ENCODE data around the gene RITA1.
A peak's percentile ranks its signal among the peaks of the same experiment; 100 is the strongest.
"Not testable (repeated sequence)": the region's sequence is repeated elsewhere in the genome, so short reads cannot be mapped to it uniquely, and the experiment has no call there.

The RITA1 gene

DNA sequence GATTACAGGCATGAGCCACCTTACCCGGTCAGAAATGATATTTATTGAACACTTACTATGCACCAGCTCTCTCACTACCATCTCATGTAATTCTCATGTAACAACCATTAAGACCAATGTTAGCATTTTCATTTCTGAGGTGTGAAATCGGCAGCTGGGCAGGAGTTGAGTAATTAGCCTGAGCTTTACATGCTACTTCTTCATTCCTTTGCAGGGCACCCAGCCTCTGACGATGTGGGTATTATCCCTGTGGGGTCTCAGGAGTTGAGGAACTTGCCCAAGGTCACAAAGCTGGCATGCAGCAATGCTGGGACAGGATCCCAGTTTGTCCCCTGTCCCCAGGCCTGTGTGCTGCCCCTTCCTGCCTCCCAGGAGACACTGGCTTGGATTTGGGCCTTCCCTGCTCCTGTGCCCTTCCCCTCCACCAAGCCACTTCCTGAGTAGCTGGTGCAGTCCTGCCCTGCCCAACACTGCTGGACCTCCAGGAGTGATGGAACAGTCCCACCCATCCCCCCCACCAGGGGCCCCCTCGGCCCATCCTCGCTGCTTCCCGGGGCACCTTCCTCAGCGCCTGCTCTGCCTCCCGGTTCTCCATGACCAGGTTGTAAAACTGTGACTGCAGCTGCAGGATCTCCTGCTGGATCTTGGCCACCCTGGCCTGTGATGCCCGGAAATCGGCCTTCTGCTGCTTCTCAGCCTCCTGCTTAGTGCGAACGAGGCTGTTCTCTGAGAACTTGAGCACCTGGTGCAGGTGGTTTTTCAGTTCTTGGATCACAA is 14.7 kb downstream of the RITA1 start:
- TF ChIP-seq YY1 (IDR thresholded peaks at IDR 0.05; ENCODE audit: insufficient read depth, insufficient read length) (no peak), SUZ12 (IDR thresholded peaks at IDR 0.05; ENCODE audit: extremely low read depth, insufficient read depth, insufficient read length) (no peak), ZNF274 (IDR thresholded peaks at IDR 0.05; ENCODE audit: low read depth, low read length) (no peak)
- no peaks in the 10 kb centered on the region for H3K27me3 ChIP-seq (ENCODE audit: insufficient read depth, insufficient read length)
- H3K9me3 ChIP-seq (ENCODE audit: insufficient read depth, low read length): no peaks in the 10 kb centered on the region
- no peak overlapping the region for H3K4me3 ChIP-seq (ENCODE audit: insufficient read length, low read depth)
- H3K9ac ChIP-seq (ENCODE audit: insufficient read length, low read depth): no peak overlapping the region
- peaks cover 11% of the 10 kb centered on the region for H3K4me1 ChIP-seq (ENCODE audit: insufficient read depth, insufficient read length)
- peaks cover 7% of the 10 kb centered on the region for H3K36me3 ChIP-seq (ENCODE audit: insufficient read depth, insufficient read length, low read length)
- no peak for DNase-seq (ENCODE audit: low read depth, low spot score)

DNA sequence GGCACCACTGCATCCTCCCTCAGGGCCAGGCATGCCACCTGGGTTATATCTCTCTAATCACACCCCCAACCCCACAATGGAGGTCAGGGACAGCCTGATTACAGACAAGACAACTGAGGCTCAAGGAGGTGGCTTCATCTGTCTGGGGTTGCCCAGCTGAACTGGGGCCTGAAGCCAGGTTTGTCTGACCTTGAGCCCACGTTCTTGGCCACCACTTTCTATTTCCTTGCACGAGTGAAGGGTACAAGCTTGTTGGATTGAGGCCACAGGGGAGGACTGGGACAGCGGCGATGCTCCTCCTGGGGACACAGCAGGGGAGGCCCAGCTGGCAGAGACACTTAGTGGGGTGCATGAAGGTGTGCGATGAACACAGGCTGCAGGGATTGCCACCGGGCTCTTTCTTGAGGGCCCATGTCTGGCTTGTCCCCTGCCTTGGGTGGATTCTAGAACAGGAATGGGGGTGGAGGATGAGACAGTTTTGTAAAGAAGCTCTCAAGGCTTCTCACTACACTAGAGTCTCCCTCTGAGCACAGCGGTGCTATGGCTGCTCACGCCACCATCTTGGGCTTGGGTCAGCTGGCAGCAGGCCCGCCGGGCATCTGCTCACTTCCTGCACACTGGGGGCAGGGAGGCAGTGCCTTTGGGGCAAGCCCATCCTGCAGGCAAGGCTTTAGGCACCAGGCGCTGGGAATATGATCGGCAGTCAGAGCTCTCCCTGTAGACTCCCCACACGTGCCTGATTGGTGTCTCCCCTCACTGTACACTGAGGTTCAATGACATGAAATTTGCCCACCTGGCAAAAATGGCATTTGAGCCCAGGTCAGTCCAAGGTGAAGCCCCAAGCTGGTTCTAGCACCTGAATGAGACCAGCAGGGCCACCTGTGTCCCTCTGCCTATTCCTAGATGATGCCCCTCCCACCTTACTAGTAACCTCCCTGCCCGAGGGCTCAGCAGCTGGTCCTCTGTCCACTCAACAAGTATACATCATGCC is 16.0 kb downstream of the RITA1 start:
- Histone ChIP-seq H3K36me3 (ENCODE audit: insufficient read depth, insufficient read length, low read length) (peaks cover 2% of the 10 kb centered on the region), H3K4me3 (ENCODE audit: insufficient read length, low read depth) (no peak overlapping the region), H3K9ac (ENCODE audit: insufficient read length, low read depth) (peak overlapping the region; percentile 17), H3K9me3 (ENCODE audit: insufficient read depth, low read length) (peaks cover 5% of the 10 kb centered on the region), H3K27me3 (ENCODE audit: insufficient read depth, insufficient read length) (no peaks in the 10 kb centered on the region), H3K4me1 (ENCODE audit: insufficient read depth, insufficient read length) (peaks cover 5% of the 10 kb centered on the region)
- TF ChIP-seq YY1 (IDR thresholded peaks at IDR 0.05; ENCODE audit: insufficient read depth, insufficient read length): no peak
- TF ChIP-seq SUZ12 (IDR thresholded peaks at IDR 0.05; ENCODE audit: extremely low read depth, insufficient read depth, insufficient read length): no peak
- TF ChIP-seq ZNF274 (IDR thresholded peaks at IDR 0.05; ENCODE audit: low read depth, low read length): no peak
- DNase-seq (ENCODE audit: low read depth, low spot score): no peak

DNA sequence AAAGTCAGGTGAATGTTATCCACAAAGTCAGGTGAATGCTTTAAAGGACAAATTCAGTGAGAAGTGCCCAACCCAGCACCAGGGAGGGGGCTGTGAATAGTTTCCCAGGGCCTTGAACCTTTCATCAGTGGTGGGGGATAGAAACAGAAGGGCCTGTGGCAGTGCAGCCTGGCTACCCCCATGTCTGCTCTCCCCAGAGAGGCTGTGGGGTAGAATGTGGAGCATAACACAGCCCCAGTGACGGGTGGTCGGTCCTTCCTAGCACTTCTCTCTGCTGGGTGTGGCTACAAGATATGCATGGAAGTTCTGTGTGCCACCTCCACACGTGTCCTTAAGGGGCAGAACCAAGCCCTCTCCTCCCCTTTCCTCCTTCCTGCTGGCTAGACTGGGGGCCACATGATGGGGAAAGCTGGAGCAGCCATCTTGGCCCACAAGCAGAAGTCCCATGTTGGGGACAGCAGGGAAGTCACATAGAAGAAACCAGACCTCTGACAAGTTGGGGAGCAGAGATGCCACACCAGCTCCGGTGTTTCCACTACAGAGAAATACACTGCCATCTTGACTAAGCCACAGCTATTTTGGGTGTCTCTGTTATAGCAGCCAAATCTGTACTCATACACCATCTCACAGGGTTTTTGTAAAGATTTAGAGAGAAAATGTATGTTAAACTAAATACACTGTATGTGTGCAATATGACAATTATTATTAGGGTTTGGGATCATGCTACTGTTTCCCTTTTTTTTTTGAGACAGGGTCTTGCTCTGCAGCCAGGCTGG is 17.0 kb downstream of the RITA1 start:
- Histone ChIP-seq H3K27me3 (ENCODE audit: insufficient read depth, insufficient read length) (no peaks in the 10 kb centered on the region), H3K4me1 (ENCODE audit: insufficient read depth, insufficient read length) (peaks cover 2% of the 10 kb centered on the region), H3K9me3 (ENCODE audit: insufficient read depth, low read length) (peaks cover 9% of the 10 kb centered on the region), H3K9ac (ENCODE audit: insufficient read length, low read depth) (no peak overlapping the region), H3K4me3 (ENCODE audit: insufficient read length, low read depth) (no peak overlapping the region), H3K36me3 (ENCODE audit: insufficient read depth, insufficient read length, low read length) (no peaks in the 10 kb centered on the region)
- TF ChIP-seq SUZ12 (IDR thresholded peaks at IDR 0.05; ENCODE audit: extremely low read depth, insufficient read depth, insufficient read length): no peak
- no peak for TF ChIP-seq ZNF274 (IDR thresholded peaks at IDR 0.05; ENCODE audit: low read depth, low read length)
- TF ChIP-seq YY1 (IDR thresholded peaks at IDR 0.05; ENCODE audit: insufficient read depth, insufficient read length): no peak
- no peak for DNase-seq (ENCODE audit: low read depth, low spot score)

DNA sequence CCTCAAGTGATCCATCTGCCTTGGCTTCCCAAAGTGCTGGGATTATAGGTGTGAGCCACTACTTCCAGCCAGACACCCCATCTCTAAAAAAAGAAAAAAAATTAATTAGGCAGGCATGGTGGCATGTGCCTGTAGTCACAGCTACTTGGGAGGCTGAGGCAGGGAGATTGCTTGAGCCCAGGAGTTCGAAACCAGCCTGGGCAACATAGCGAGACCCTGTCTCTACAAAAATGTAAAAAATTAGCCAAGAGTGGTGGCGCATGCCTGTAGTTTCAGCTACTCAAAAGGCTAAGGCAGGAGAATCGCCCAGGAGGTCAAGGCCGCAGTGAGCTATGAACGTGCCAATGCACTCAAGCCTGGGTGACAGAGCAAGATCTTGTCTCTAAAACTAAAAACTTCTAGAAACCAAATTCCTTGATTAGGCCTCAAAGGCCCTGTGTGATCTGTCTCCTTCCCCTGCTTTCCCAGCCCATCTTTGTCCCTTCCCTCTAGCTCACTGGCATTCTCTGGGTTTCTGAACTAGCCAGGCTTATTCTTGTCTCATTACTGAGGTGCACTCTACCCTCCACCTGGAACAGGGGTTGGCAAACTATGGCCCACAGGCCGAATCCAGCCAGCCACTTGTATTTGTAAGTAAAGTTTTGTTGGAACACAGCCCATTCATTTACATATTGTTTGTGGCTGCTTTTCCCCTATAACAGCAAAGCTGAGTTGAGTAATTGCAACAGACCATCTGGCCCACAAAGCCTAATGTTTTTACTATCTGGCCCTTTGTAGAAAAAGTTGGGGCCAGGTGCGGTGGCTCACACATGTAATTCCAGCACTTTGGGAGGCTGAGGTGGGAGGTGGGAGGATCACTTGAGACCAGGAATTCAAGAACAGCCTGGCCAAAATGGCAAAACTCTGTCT is 18.6 kb downstream of the RITA1 start:
- Histone ChIP-seq H3K9me3 (ENCODE audit: insufficient read depth, low read length) (peaks cover 9% of the 10 kb centered on the region), H3K4me1 (ENCODE audit: insufficient read depth, insufficient read length) (peaks cover 4% of the 10 kb centered on the region), H3K9ac (ENCODE audit: insufficient read length, low read depth) (no peak overlapping the region), H3K4me3 (ENCODE audit: insufficient read length, low read depth) (no peak overlapping the region), H3K27me3 (ENCODE audit: insufficient read depth, insufficient read length) (no peaks in the 10 kb centered on the region), H3K36me3 (ENCODE audit: insufficient read depth, insufficient read length, low read length) (no peaks in the 10 kb centered on the region)
- no peak for DNase-seq (ENCODE audit: low read depth, low spot score)
- TF ChIP-seq YY1 (IDR thresholded peaks at IDR 0.05; ENCODE audit: insufficient read depth, insufficient read length) (no peak), ZNF274 (IDR thresholded peaks at IDR 0.05; ENCODE audit: low read depth, low read length) (no peak), SUZ12 (IDR thresholded peaks at IDR 0.05; ENCODE audit: extremely low read depth, insufficient read depth, insufficient read length) (no peak)

DNA sequence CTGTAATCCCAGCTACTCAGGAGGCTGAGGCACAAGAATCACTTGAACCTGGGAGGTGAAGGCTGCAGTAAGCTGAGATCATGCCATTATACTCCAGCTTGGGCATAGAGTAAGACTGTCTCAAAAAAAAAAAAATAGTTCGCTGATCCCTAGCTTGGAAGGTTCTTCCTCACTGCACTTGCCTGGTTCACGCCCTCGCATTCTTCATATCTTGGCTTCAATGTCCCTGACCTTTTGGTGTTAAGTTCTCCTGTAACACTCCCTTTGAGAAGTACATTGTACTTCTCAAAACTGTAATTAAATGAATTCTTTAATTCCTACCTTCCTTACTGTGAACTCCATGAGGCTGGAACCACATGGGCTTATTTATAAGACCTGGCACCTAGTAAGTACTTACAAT is 19.3 kb downstream of the RITA1 start:
- DNase-seq (ENCODE audit: low read depth, low spot score): no peak
- no peak for TF ChIP-seq ZNF274 (IDR thresholded peaks at IDR 0.05; ENCODE audit: low read depth, low read length)
- Histone ChIP-seq H3K4me3 (ENCODE audit: insufficient read length, low read depth) (no peak overlapping the region), H3K36me3 (ENCODE audit: insufficient read depth, insufficient read length, low read length) (no peaks in the 10 kb centered on the region), H3K9me3 (ENCODE audit: insufficient read depth, low read length) (peaks cover 9% of the 10 kb centered on the region), H3K27me3 (ENCODE audit: insufficient read depth, insufficient read length) (no peaks in the 10 kb centered on the region), H3K4me1 (ENCODE audit: insufficient read depth, insufficient read length) (peaks cover 4% of the 10 kb centered on the region), H3K9ac (ENCODE audit: insufficient read length, low read depth) (no peak overlapping the region)

DNA sequence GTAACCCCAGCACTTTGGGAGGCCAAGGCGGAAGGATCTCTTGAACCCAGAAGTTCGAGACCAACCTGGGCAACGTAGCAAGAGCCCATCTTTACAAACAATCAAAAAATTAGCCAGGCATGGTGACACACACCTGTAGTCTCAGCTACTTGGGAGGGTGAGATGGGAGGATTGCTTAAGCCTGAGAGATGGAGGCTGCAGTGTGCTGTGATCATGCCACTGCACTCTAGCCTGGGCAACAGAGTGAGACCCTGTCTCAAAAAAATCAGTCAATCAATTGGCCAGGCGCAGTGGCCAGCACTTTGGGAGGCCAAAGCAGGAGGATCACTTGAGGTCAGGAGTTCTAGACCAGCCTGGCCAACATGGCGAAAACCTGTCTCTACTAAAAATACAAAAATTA is 21.3 kb downstream of the RITA1 start:
- H3K4me3 ChIP-seq (ENCODE audit: insufficient read length, low read depth); H3K27me3 ChIP-seq (ENCODE audit: insufficient read depth, insufficient read length); DNase-seq (ENCODE audit: low read depth, low spot score); H3K4me1 ChIP-seq (ENCODE audit: insufficient read depth, insufficient read length); H3K9me3 ChIP-seq (ENCODE audit: insufficient read depth, low read length); H3K36me3 ChIP-seq (ENCODE audit: insufficient read depth, insufficient read length, low read length); H3K9ac ChIP-seq (ENCODE audit: insufficient read length, low read depth): not testable (repeated sequence)

Data from NT2/D1 (cell line).